ENCODE data around the gene CPT1A.
A peak's percentile ranks its signal among the peaks of the same experiment; 100 is the strongest.

CPT1A gene

DNA sequence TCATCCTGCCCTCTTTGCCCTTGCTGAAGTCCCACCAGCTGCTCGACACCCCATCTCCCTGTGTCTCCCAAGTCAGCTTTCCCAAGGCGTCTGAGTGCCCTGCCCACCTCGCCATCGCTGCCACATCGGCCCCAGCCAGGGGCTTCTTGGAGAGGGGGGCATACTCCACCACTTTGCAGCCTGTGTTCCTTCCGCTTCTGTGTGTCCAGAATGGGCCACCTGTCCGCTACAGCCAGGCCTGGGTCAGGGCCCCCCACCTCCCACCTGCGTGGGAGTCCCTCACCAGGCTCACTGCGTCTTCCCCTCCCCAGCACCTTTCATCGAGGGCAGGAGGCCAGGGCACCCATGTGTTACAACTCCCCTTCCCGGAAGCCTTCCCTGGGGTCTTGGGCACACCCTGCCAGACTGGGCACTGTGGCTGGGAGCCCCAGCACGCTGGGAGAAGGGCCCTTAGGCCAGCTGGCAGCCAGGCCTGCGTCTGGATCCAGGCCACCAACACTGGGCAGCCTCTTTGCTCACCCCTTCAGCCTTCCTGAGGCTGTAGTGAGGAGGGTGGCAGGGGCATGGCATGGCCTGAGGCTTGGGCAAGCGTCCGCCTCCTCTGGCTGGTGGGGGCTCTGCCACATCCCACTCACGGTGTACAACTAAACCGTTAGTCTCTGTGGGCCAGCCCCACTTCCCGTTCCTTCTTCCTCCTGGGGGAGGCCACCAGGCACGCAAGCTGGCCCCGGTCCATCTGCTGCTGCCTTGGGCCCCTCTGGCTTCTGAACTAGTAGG lies 13.4 kb downstream of the CPT1A start:
- FAIRE-seq, result no peak

GRCh38 chr11:68827733-68828132 lies 14.0 kb downstream of the CPT1A start:
- FAIRE-seq, result no peak

DNA sequence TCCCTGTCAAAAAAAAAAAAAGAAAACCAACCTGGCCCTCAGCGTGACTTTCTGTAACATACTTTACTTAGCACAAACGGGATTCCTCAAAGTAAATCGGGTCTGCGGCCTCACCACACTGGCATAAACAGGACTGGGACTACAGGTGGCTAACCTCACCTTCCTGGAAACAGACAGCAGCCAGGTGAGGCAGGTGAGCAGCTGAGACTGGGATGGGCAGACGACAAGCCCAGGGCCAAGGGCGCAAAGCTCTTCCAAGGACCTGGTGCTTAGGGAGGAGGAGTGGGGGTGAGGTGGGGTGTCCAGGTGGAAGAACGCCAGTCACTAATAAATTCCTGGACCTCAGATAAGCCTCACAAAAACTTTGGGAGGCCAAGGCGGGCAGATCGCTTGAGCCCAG lies 15.0 kb downstream of the CPT1A start:
- no peak for FAIRE-seq

- no peak for FAIRE-seq
Measured at GRCh38 chr11:68825571-68825970, 16.1 kb downstream of the CPT1A start.

GRCh38 chr11:68822546-68822945 lies 19.2 kb downstream of the CPT1A start:
- FAIRE-seq, result no peak

DNA sequence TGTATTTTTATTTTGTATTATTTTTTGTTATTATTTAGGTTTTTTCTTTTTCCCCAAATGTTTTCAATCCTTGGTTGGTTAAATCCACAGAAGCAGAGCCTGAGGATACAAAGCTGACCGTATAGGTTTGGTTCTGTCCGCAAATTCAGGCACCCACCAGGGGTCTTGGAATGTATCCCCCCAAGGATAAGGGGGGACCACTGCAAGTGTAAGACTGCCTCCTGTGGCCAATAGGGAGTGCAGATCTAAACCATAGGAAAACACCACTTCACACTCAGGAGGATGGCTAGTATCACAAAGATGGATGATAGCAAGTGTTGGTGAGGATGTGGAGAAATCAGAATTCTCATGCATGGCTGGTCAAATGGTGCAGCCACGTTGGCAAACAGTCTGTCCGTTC lies 20.0 kb downstream of the CPT1A start:
- no peak for FAIRE-seq

DNA sequence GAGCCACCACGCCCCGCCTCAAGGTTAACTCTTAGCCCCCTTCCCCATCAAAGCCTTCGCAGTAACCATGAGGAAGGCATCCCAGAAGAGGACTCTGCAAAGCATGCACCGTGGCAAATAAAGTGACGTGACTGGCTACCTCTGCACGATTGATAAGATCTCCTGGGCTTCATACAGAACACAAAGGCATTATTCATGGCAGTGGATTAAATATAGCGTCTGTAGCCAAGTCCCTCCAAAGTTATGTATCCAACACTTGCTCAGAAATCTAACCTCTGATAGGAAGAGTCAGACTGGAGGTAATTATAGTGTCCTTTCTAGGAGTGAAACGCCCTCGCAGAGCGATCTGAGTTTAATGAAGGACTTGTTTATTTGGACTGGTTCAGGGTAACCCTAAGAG lies 22.4 kb downstream of the CPT1A start:
- FAIRE-seq, result no peak

- no peak for FAIRE-seq
Measured at GRCh38 chr11:68818181-68818580, 23.5 kb downstream of the CPT1A start.

DNA sequence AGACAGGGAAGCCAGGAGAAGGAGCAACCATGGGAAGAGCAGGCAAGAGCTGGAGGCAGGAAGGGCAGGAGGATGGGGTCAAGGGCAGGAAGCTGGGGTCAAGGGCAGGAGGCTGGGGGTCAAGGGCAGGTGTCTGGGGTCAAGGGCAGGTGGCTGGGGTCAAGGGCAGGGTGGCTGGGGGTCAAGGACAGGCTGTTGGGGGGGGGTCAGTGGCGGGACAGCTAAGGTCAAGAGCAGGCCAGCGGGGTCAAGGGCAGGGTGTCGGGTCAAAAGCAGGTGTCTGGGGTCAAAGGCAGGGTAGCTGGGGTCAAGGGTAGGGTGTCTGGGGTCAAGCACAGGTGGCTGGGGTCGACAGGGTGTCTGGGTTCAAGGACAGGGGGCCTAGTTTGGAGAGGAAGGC lies 24.2 kb downstream of the CPT1A start:
- FAIRE-seq, result no peak

- FAIRE-seq, result no peak
Measured at GRCh38 chr11:68816917-68817419, 24.7 kb downstream of the CPT1A start.

DNA sequence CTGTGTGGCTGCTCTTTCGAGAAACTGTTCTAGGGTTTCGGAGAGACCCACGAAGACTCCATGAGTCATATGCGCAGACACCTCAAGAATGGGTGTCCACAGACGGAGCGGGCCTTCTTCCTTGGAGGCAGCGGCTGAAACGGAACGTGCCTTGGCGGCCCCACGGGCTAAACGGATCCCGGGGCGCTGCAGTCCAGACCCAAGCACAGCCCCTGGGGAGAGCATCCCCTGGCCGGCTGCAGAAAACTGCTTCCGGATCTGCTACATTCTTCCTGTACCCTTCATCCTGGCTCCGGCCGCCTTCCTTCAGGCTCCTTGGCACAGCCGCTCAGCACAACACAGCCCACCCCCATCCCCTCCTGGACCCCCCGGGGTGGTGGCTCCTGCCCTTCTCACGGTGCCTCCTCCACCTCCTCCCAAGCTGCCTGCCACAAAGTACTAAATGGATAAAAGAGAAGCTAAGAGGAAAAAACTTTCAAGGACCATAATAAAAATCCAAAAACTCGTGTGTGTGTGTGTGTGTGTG lies 25.4 kb downstream of the CPT1A start:
- no peak for FAIRE-seq

DNA sequence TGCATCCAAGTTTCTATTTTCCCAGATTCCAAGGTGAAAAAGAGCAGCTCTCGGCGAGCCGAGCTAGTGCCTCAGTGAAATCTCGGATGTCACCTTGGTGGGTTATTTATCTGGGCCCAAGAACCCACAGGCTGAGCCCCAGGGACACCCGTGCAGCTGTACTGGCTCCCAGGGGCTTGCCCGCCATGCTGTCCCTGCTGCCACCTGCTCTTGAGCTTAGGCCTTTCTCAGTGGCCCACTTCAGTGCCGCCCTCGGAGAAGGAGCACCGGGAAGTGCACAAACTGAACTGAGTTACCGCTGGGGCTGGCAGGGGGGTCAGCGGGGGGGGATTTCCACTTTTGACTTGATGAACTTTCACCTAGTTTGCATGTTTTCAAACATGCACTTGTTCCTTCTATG lies 27.9 kb downstream of the CPT1A start:
- no peak for FAIRE-seq

DNA sequence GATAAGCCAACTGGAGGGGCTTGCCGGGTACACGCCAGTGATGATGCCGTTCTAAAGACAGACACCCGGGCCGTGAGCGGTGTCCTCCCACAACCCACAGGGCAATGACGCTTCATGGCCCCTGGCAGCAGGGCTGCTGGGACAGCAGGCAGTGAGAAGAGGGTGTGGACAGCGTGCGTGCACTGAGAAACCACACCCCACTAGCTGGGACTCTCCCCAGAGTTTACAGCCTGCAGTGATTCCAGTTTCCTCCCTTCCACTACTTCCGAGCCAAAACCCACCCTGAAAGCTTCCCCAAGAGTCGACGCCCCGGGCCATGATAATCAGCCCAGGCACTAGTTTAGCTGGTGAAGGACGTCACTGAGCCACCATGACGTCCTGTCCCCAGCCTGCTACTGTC lies 29.2 kb downstream of the CPT1A start:
- no peak for FAIRE-seq

DNA sequence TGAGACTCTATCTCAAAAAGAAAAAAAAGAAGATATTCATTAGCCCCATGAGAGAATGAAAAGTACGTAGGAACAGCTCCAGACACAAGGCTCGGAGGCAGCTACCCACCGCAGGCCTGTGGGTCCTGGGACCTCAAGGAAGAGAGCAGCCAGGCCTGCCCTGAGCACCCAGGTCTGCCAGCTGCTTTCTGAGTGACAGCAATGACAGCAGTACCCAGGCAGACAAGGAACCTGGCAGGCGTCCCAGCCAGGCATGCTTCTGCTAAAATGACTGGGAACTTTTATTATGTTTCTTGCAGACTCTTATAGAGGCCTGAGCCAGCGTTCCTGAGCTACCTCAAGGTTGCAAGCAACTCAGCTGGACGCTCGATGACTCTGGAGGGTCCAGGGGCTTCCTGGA lies 31.6 kb downstream of the CPT1A start:
- FAIRE-seq, result no peak

DNA sequence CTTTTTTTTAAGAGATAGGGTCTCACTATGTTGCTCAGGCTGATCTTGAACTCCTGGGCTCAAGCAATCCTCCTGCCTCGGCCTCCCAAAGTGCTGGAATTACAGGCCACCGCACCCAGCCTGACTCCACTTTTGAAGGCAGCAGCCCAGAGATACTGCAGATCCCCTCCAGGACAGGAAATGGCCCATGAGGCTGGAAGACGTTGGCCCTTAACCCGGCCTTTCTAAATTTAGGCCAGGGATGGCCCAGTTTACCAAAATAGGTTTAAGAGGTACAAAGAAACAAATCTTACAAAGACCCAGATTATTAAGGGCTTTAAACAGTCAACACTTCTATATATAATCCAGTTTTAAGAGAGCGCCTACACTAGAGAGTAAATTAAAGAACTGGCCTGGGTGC lies 32.2 kb downstream of the CPT1A start:
- FAIRE-seq, result no peak

DNA sequence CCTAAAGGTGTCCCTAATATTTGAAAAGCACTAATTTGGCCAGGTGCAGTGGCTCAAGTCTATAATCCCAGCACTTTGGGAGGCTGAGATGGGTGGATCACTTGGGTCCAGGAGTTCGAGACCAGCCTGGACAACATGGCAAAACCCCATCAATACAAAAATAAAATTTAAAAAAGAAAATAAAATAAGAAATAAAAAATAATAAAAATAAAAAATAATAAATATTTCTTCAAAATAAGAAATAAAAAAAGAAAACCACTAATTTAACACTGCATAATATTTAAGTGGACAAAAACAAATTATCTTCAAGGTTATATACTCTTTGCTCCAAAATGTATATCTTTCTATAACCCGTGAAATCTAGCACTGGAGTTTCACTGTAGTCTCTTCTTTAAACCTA lies 32.9 kb downstream of the CPT1A start:
- FAIRE-seq, result peak; percentile 29

GRCh38 chr11:68806931-68807844 lies 34.5 kb downstream of the CPT1A start:
- no peak for FAIRE-seq

DNA sequence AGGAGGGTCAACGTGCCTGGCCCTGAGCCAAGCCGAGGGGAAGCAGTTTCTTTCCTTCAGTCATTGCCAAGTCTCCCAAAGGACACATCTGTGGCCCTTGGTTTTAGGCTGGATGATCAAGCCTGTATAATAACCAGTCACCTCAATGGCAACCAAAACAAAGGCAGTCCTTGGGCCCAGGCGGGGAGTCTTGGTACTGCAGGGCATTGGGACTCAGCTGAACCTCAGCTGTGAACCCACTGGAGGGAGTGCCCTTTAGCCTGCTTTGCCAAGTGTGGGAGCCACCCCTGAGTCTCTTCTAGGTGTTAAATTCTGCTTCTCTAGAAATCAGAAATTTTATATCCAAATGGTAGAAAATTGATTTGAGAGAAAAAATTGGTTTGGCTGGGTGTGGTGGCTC lies 36.9 kb downstream of the CPT1A start:
- no peak for FAIRE-seq

DNA sequence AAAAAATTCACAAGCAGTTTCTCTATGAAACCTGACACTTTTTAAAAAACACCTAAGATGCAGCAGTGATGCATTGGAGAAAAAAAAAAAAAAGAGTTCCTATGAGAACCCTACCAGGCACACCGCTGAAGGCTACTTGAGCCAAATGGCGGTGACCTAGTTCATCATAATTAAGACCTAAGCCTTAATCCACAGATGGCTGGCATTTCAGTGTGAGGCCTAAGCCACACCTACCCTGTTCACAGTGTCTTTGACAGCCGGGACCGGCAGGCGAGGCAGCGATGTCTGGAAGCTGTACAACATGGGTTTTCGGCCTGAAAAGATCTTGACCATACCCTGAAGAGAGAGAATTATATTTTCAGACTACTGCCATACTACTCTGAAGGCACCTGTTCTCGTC lies 38.0 kb downstream of the CPT1A start:
- no peak for FAIRE-seq

GRCh38 chr11:68798221-68798813 lies 43.4 kb downstream of the CPT1A start:
- FAIRE-seq, result no peak

DNA sequence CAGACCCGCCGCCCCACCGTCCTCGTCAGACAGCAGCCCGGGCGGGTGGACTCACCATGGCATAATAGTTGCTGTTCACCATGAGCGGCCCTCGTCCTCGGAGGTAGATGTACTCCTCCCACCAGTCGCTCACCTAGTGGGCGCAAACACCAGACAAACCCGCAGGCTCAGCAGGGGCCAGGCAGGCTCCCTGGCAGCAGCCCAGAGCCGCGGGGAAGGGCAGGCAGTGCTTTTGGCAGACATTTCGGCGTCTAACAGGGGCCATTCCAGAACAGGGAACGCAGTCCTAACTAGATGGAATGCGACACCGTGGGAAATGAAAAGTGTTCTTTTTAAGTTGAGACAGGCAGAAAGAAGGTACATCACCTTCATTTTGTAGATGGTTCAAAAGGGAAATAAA lies 44.9 kb downstream of the CPT1A start:
- FAIRE-seq, result no peak

- no peak for FAIRE-seq
Measured at GRCh38 chr11:68792400-68792966, 49.2 kb downstream of the CPT1A start.

GRCh38 chr11:68784653-68785052 lies 57.1 kb downstream of the CPT1A start:
- FAIRE-seq, result no peak

All from A204.1 (cell line).